H9 (cell line): ENCODE data around the gene SIL1. TPM values are rescaled to one million over a fixed set of nuclear protein-coding genes. Genes with fewer than 3 reads are reported as not detected.

Experiments used
- DNase-seq: peaks from one replicate; pipeline ENCODE4 v3.0.0-alpha.2; 2017
- H2AFZ ChIP-seq: one replicate; pipeline ENCODE4 v1.6.1; 2013; ENCODE audit warnings: mild to moderate bottlenecking, low read length, control low read depth, moderate library complexity
- H2AK5ac ChIP-seq: 2 replicates; pipeline ENCODE4 v1.6.1; 2013; ENCODE audit warnings: low read length, control low read depth, mixed read lengths; ENCODE audit not compliant: insufficient read length
- H2BK120ac ChIP-seq: one replicate; pipeline ENCODE4 v1.6.1; 2013; ENCODE audit warnings: low read depth, mild to moderate bottlenecking, low read length, control low read depth, inconsistent platforms; ENCODE audit not compliant: poor library complexity, severe bottlenecking
- H2BK12ac ChIP-seq: 2 replicates; pipeline ENCODE4 v1.6.1; 2013; ENCODE audit warnings: low read length, control low read depth, mixed read lengths, low read depth; ENCODE audit not compliant: insufficient read length
- H2BK15ac ChIP-seq: 2 replicates; pipeline ENCODE4 v1.6.1; 2013; ENCODE audit warnings: low read depth, low read length, control low read depth
- H2BK20ac ChIP-seq: one replicate; pipeline ENCODE4 v1.6.1; 2013; ENCODE audit warnings: low read depth, mild to moderate bottlenecking, low read length, control low read depth, inconsistent platforms; ENCODE audit not compliant: poor library complexity, severe bottlenecking
- H2BK5ac ChIP-seq: 2 replicates; pipeline ENCODE4 v1.6.1; 2013; ENCODE audit warnings: low read length, control low read depth, mixed read lengths; ENCODE audit not compliant: insufficient read length
- H3K14ac ChIP-seq: 2 replicates; pipeline ENCODE4 v1.6.1; 2013; ENCODE audit warnings: low read length, control low read depth; ENCODE audit not compliant: insufficient read depth
- H3K18ac ChIP-seq: 2 replicates; pipeline ENCODE4 v1.6.1; 2013; ENCODE audit warnings: low read depth, mild to moderate bottlenecking, mixed read lengths, low read length, control low read depth; ENCODE audit not compliant: insufficient read length
- H3K23ac ChIP-seq: 2 replicates; pipeline ENCODE4 v1.6.1; 2013; ENCODE audit warnings: low read length, control low read depth, mixed read lengths, low read depth; ENCODE audit not compliant: insufficient read length
- H3K23me2 ChIP-seq: 2 replicates; pipeline ENCODE4 v1.6.1; 2013; ENCODE audit warnings: low read depth, mild to moderate bottlenecking, mixed read lengths, low read length, control low read depth; ENCODE audit not compliant: insufficient read length, poor library complexity, severe bottlenecking
- H3K27ac ChIP-seq: 2 replicates; pipeline ENCODE4 v1.5.1; 2013; ENCODE audit warnings: low read length, control low read depth, mixed read lengths, low read depth; ENCODE audit not compliant: insufficient read length
- H3K27me3 ChIP-seq: 2 replicates; pipeline ENCODE4 v1.6.1; 2013; ENCODE audit warnings: low read length, control low read depth, inconsistent platforms; ENCODE audit not compliant: insufficient read depth
- H3K4ac ChIP-seq: 2 replicates; pipeline ENCODE4 v1.6.1; 2013; ENCODE audit warnings: low read depth, mild to moderate bottlenecking, control low read depth, inconsistent platforms, low read length, moderate library complexity
- H3K4me1 ChIP-seq: 2 replicates; pipeline ENCODE4 v1.6.1; 2013; ENCODE audit warnings: low read length, control low read depth, inconsistent platforms; ENCODE audit not compliant: insufficient read depth
- H3K4me2 ChIP-seq: 2 replicates; pipeline ENCODE4 v1.6.1; 2013; ENCODE audit warnings: low read length, control low read depth, mixed read lengths; ENCODE audit not compliant: insufficient read length, insufficient read depth
- H3K56ac ChIP-seq: 2 replicates; pipeline ENCODE4 v1.6.1; 2013; ENCODE audit warnings: low read depth, mild to moderate bottlenecking, mixed read lengths, low read length, control low read depth; ENCODE audit not compliant: insufficient read length
- H3K79me1 ChIP-seq: 2 replicates; pipeline ENCODE4 v1.6.1; 2013; ENCODE audit warnings: low read depth, mild to moderate bottlenecking, moderate library complexity, low read length, control low read depth, inconsistent platforms; ENCODE audit not compliant: insufficient read depth, poor library complexity, severe bottlenecking
- H3K79me2 ChIP-seq: 2 replicates; pipeline ENCODE4 v1.6.1; 2013; ENCODE audit warnings: low read length, control low read depth, inconsistent platforms; ENCODE audit not compliant: insufficient read depth
- H3K9ac ChIP-seq: 2 replicates; pipeline ENCODE4 v1.6.1; 2013; ENCODE audit warnings: low read length, control low read depth, mixed read lengths; ENCODE audit not compliant: insufficient read length; ENCODE audit errors: extremely low read depth
- H3K9me3 ChIP-seq: one replicate; pipeline ENCODE4 v1.6.1; 2013; ENCODE audit warnings: low read depth, low read length, inconsistent platforms; ENCODE audit not compliant: control insufficient read depth
- H3T11ph ChIP-seq: one replicate; pipeline ENCODE4 v1.6.1; 2013; ENCODE audit warnings: mild to moderate bottlenecking, low read length, control low read depth, inconsistent platforms
- H4K20me1 ChIP-seq: one replicate; pipeline ENCODE4 v1.6.1; 2013; ENCODE audit not compliant: control insufficient read depth, insufficient read length, insufficient read depth
- H4K5ac ChIP-seq: 2 replicates; pipeline ENCODE4 v1.6.1; 2013; ENCODE audit warnings: low read depth, mild to moderate bottlenecking, mixed read lengths, low read length, control low read depth; ENCODE audit not compliant: insufficient read length
- H4K8ac ChIP-seq: replicated peaks from 2 replicates; pipeline ENCODE4 v1.6.1; 2013; ENCODE audit warnings: low read length, control low read depth, mixed read lengths, low read depth; ENCODE audit not compliant: insufficient read length
- H4K91ac ChIP-seq: 2 replicates; pipeline ENCODE4 v1.6.1; 2013; ENCODE audit warnings: low read depth, mild to moderate bottlenecking, moderate library complexity, mixed read lengths, low read length, control low read depth; ENCODE audit not compliant: insufficient read length
- H3K27ac Mint-ChIP-seq, 3 experiments: 2 replicates in 2 of 3; 3 replicates in 1 of 3; pipeline ENCODE4 v1.8.0; 2020 to 2021; ENCODE audit warnings: mixed read lengths in 3 of 3, mild to moderate bottlenecking in 1 of 3, moderate library complexity in 1 of 3
- H3K27me3 Mint-ChIP-seq: 2 replicates; pipeline ENCODE4 v1.8.0; 2021; ENCODE audit warnings: low read depth, mild to moderate bottlenecking, moderate library complexity, mixed read lengths
- H3K36me3 Mint-ChIP-seq, 3 experiments: 2 replicates in 2 of 3; 3 replicates in 1 of 3; pipeline ENCODE4 v1.8.0; 2020 to 2021; ENCODE audit warnings: low read depth in 3 of 3, mixed read lengths in 3 of 3; ENCODE audit not compliant: insufficient read depth in 1 of 3
- H3K4me1 Mint-ChIP-seq, 2 experiments: 2 replicates each; pipeline ENCODE4 v1.8.0; 2020; ENCODE audit warnings: mixed read lengths in 2 of 2
- H3K4me3 Mint-ChIP-seq, 2 experiments: 2 replicates in 1 of 2; 3 replicates in 1 of 2; pipeline ENCODE4 v1.8.0; 2020 to 2021; ENCODE audit warnings: mild to moderate bottlenecking in 2 of 2, mixed read lengths in 2 of 2, moderate library complexity in 1 of 2
- H3K9me3 Mint-ChIP-seq, 2 experiments: 2 replicates in 1 of 2; 3 replicates in 1 of 2; pipeline ENCODE4 v1.8.0; 2020; ENCODE audit warnings: mild to moderate bottlenecking in 2 of 2, mixed read lengths in 2 of 2, moderate library complexity in 1 of 2
- WGBS: extraction: QIAGEN DNeasy Blood & Tissue Kit; methylation state at CpG from one replicate; pipeline ENCODE4 v1.1.7; 2013; ENCODE audit warnings: missing lambda C conversion rate, low lambda C conversion rate, mixed read lengths; ENCODE audit not compliant: insufficient read length; ENCODE audit errors: extremely low coverage; 5-methylcytosine and 5-hydroxymethylcytosine counted together
- total RNA-seq: library from RNA; stranded (reverse); gene quantifications from 2 replicates; pipeline ENCODE4 v1.2.1, GENCODE V29; 2021
- TF ChIP-seq, protein P1 (sequence below): fragments of 200-600 bp; sonication (generic); conservative IDR thresholded peaks from 3 replicates; pipeline ENCODE4 v1.8.0; 2021; ENCODE audit warnings: antibody characterized with exemption, mild to moderate bottlenecking

Gene SIL1
- total RNA-seq, 1 experiment from 2014 or later: 10.6 TPM

DNA sequence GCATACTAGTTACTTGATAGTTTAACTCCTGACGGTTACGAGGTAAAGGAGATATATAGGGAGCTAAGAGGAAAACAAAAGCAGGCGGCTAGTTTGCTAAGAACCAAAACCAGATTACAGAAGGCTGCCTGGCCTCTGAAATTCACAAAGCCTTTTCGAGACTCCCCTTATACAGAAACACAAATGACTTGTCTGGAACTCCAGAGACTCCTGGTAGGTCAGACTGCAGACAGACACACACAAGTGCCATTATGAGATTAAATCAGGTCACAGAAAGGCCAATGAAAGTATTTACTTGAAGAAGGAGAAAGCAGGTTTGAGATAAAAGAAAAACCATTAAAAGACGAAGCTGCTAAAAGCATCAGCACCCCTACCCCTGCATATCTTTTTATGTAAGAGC lies 180.5 kb downstream of the SIL1 start:
- Mint-ChIP-seq H3K4me1 (peaks cover 5 to 6% of the 10 kb centered on the region in 2 experiments), H3K4me3 (no peak overlapping the region), H3K27me3 (no peaks in the 10 kb centered on the region), H3K9me3 (no peaks in the 10 kb centered on the region), H3K36me3 (no peaks in the 10 kb centered on the region), H3K27ac (no peak overlapping the region)
- Histone ChIP-seq H3K23ac (no peak overlapping the region), H3K14ac (no peak overlapping the region), H3K4ac (no peak overlapping the region), H3K79me2 (no peaks in the 10 kb centered on the region), H2AFZ (no peak overlapping the region), H2BK5ac (no peak overlapping the region), H3K27me3 (no peaks in the 10 kb centered on the region), H4K91ac (no peak overlapping the region), H3K79me1 (no peaks in the 10 kb centered on the region), H3K18ac (no peak overlapping the region), H4K20me1 (no peaks in the 10 kb centered on the region), H3K4me1 (no peaks in the 10 kb centered on the region), H3K23me2 (peaks cover 3% of the 10 kb centered on the region), H2BK120ac (no peak overlapping the region), H2BK15ac (no peak overlapping the region), H2BK20ac (no peak overlapping the region), H2AK5ac (no peak overlapping the region), H3T11ph (no peak overlapping the region), H3K9me3 (no peaks in the 10 kb centered on the region), H3K56ac (no peak overlapping the region), H2BK12ac (no peak overlapping the region), H3K4me2 (no peak overlapping the region), H3K9ac (no peak overlapping the region), H3K27ac (no peak overlapping the region), H4K5ac (no peak overlapping the region), H4K8ac (no peak overlapping the region)
- no peak for DNase-seq
- TF ChIP-seq, protein P1, sequence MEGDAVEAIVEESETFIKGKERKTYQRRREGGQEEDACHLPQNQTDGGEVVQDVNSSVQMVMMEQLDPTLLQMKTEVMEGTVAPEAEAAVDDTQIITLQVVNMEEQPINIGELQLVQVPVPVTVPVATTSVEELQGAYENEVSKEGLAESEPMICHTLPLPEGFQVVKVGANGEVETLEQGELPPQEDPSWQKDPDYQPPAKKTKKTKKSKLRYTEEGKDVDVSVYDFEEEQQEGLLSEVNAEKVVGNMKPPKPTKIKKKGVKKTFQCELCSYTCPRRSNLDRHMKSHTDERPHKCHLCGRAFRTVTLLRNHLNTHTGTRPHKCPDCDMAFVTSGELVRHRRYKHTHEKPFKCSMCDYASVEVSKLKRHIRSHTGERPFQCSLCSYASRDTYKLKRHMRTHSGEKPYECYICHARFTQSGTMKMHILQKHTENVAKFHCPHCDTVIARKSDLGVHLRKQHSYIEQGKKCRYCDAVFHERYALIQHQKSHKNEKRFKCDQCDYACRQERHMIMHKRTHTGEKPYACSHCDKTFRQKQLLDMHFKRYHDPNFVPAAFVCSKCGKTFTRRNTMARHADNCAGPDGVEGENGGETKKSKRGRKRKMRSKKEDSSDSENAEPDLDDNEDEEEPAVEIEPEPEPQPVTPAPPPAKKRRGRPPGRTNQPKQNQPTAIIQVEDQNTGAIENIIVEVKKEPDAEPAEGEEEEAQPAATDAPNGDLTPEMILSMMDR: no peak
- no CpG with 5 or more reads among the region's 5 CpGs for WGBS
